Mesothelial cell of epicardium (in vitro differentiated cells): Measurements from ENCODE around the gene STT3A. TPM values are rescaled to one million over a fixed set of nuclear protein-coding genes. Genes with fewer than 3 reads are reported as not detected.

Experiments used
- DNase-seq, 2 experiments: peaks; one replicate each; pipeline ENCODE4 v3.0.0; 2021; ENCODE audit warnings: low spot score in 2 of 2; ENCODE audit not compliant: unreplicated experiment in 2 of 2
- H3K27ac Mint-ChIP-seq: 2 replicates; pipeline ENCODE4 v1.8.0; 2021; ENCODE audit warnings: mixed read lengths
- H3K27me3 Mint-ChIP-seq: 2 replicates; pipeline ENCODE4 v1.8.0; 2021; ENCODE audit warnings: low read depth, mixed read lengths
- H3K36me3 Mint-ChIP-seq: 2 replicates; pipeline ENCODE4 v1.8.0; 2021; ENCODE audit warnings: mixed read lengths
- H3K4me1 Mint-ChIP-seq: 2 replicates; pipeline ENCODE4 v1.8.0; 2021; ENCODE audit warnings: mixed read lengths
- H3K4me3 Mint-ChIP-seq: 2 replicates; pipeline ENCODE4 v1.8.0; 2021; ENCODE audit warnings: mild to moderate bottlenecking, moderate library complexity, mixed read lengths
- H3K9me3 Mint-ChIP-seq: 2 replicates; pipeline ENCODE4 v1.8.0; 2021; ENCODE audit warnings: mixed read lengths
- total RNA-seq: library from RNA; stranded (reverse); gene quantifications from 3 replicates; pipeline ENCODE4 v1.2.1, GENCODE V29; 2021
- TF ChIP-seq, protein P1 (sequence below): fragments of 200-600 bp; sonication (generic); IDR thresholded peaks from one replicate; pipeline ENCODE4 v1.5.0; 2021; ENCODE audit warnings: antibody characterized with exemption; ENCODE audit not compliant: unreplicated experiment

Gene STT3A
- total RNA-seq, 1 donor from 2014 or later: 146 TPM

GRCh38 chr11:125554038-125554437, 38.6 kb upstream of the STT3A start:
- TF ChIP-seq, protein P1, sequence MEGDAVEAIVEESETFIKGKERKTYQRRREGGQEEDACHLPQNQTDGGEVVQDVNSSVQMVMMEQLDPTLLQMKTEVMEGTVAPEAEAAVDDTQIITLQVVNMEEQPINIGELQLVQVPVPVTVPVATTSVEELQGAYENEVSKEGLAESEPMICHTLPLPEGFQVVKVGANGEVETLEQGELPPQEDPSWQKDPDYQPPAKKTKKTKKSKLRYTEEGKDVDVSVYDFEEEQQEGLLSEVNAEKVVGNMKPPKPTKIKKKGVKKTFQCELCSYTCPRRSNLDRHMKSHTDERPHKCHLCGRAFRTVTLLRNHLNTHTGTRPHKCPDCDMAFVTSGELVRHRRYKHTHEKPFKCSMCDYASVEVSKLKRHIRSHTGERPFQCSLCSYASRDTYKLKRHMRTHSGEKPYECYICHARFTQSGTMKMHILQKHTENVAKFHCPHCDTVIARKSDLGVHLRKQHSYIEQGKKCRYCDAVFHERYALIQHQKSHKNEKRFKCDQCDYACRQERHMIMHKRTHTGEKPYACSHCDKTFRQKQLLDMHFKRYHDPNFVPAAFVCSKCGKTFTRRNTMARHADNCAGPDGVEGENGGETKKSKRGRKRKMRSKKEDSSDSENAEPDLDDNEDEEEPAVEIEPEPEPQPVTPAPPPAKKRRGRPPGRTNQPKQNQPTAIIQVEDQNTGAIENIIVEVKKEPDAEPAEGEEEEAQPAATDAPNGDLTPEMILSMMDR: no peak
- DNase-seq: no peak
- peaks cover 12% of the 10 kb centered on the region for H3K36me3 Mint-ChIP-seq
- H3K4me3 Mint-ChIP-seq: no peak overlapping the region
- no peaks in the 10 kb centered on the region for H3K4me1 Mint-ChIP-seq
- H3K27ac Mint-ChIP-seq: no peak overlapping the region
- no peaks in the 10 kb centered on the region for H3K27me3 Mint-ChIP-seq
- H3K9me3 Mint-ChIP-seq: peaks cover 50% of the 10 kb centered on the region

- Mint-ChIP-seq H3K27me3 (no peaks in the 10 kb centered on the region), H3K4me3 (no peak overlapping the region), H3K36me3 (no peaks in the 10 kb centered on the region), H3K27ac (no peak overlapping the region), H3K4me1 (no peaks in the 10 kb centered on the region), H3K9me3 (peaks cover 14% of the 10 kb centered on the region)
- no peak for DNase-seq
- TF ChIP-seq, protein P1: no peak
Measured at GRCh38 chr11:125559888-125560287, 32.8 kb upstream of the STT3A start.

DNA sequence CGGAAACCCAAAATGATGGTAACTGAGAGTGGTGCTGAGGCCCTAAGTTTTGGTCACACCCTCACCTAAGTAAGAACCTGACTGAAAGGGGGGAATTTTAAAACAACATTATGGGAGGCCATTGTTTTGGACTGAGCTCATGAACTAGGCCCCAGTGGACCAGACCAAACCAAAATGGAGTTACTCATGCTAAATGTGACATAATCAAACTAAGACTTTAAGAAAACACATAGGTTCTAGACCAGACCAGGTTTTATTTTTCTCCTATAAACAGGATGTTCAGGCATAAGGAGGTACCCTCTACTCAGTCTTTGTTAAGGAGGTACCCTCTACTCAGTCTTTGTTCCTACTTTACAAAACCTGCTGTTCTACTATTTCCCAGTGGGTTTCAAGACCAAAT, 30.7 kb upstream of the STT3A start:
- Mint-ChIP-seq H3K27me3 (no peaks in the 10 kb centered on the region), H3K4me3 (no peak overlapping the region), H3K9me3 (peaks cover 3% of the 10 kb centered on the region), H3K36me3 (no peaks in the 10 kb centered on the region), H3K4me1 (no peaks in the 10 kb centered on the region), H3K27ac (no peak overlapping the region)
- TF ChIP-seq, protein P1: no peak
- no peak for DNase-seq

GRCh38 chr11:125562430-125562829, 30.2 kb upstream of the STT3A start:
- TF ChIP-seq, protein P1: no peak
- H3K4me1 Mint-ChIP-seq: no peaks in the 10 kb centered on the region
- H3K27me3 Mint-ChIP-seq: no peaks in the 10 kb centered on the region
- no peaks in the 10 kb centered on the region for H3K36me3 Mint-ChIP-seq
- H3K4me3 Mint-ChIP-seq: no peak overlapping the region
- peaks cover 5% of the 10 kb centered on the region for H3K9me3 Mint-ChIP-seq
- H3K27ac Mint-ChIP-seq: no peak overlapping the region
- DNase-seq: no peak

- no peaks in the 10 kb centered on the region for H3K4me1 Mint-ChIP-seq
- H3K27ac Mint-ChIP-seq: no peak overlapping the region
- H3K4me3 Mint-ChIP-seq: no peak overlapping the region
- no peaks in the 10 kb centered on the region for H3K27me3 Mint-ChIP-seq
- peaks cover 5% of the 10 kb centered on the region for H3K9me3 Mint-ChIP-seq
- no peaks in the 10 kb centered on the region for H3K36me3 Mint-ChIP-seq
- TF ChIP-seq, protein P1: no peak
- DNase-seq: no peak
Measured at GRCh38 chr11:125564357-125564756, 28.3 kb upstream of the STT3A start.

DNA sequence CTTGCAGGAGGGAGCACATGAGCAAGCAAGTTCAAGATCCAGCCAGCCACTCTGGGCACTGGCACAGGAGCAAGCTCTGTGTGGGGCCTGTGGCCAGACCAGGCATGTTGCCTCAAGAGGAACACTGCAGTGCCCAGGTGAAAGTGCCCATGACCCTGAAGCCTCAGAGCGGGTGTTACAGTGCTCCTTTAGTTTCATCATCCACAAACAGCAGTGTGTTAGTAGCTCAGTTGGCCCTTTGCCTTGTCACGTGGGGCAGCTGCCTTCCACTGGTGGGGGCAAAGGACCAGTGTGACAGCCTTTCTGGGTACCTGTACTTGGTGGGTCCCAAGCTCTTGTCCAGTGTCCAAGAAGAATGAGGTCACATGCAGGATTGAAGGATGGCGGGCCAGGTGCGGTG, 26.4 kb upstream of the STT3A start:
- Mint-ChIP-seq H3K4me3 (no peak overlapping the region), H3K27ac (no peak overlapping the region), H3K9me3 (peaks cover 5% of the 10 kb centered on the region), H3K4me1 (peaks cover 14% of the 10 kb centered on the region), H3K27me3 (no peaks in the 10 kb centered on the region), H3K36me3 (no peaks in the 10 kb centered on the region)
- no peak for DNase-seq
- TF ChIP-seq, protein P1: no peak
